ENCODE data around the gene OTOP2. TPM values are rescaled to one million over a fixed set of nuclear protein-coding genes. Genes with fewer than 3 reads are reported as not detected.
"Not testable (repeated sequence)": the region's sequence is repeated elsewhere in the genome, so short reads cannot be mapped to it uniquely, and the experiment has no call there.

The OTOP2 gene
- total RNA-seq, 1 donor from 2014 or later: not detected

DNA sequence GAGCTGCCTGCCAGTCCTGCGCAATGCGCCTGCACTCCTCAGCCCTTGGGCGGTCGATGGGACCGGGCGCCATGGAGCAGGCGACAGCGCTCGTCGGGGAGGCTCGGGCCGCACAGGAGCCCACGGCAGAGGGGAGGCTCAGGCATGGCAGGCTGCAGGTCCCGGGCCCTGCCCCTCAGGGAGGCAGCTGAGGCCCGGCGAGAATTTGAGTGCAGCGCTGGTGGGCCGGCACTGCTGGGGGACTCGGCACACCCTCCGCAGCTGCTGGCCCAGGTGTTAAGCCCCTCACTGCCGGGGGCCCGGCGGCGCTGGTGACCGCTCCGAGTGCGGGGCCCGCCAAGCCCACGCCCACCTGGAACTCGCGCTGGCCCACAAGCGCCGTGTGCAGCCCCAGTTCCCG, 17.1 kb upstream of the OTOP2 start:
- Histone ChIP-seq H3K27me3 (ENCODE audit: control insufficient read depth, insufficient read depth, low read length) (peaks cover 2% of the 10 kb centered on the region), H3K36me3 (ENCODE audit: control insufficient read depth, insufficient read depth, low read length) (no peaks in the 10 kb centered on the region), H3K4me3 (ENCODE audit: low read depth, low read length) (no peak overlapping the region)
- TF ChIP-seq, protein P1, sequence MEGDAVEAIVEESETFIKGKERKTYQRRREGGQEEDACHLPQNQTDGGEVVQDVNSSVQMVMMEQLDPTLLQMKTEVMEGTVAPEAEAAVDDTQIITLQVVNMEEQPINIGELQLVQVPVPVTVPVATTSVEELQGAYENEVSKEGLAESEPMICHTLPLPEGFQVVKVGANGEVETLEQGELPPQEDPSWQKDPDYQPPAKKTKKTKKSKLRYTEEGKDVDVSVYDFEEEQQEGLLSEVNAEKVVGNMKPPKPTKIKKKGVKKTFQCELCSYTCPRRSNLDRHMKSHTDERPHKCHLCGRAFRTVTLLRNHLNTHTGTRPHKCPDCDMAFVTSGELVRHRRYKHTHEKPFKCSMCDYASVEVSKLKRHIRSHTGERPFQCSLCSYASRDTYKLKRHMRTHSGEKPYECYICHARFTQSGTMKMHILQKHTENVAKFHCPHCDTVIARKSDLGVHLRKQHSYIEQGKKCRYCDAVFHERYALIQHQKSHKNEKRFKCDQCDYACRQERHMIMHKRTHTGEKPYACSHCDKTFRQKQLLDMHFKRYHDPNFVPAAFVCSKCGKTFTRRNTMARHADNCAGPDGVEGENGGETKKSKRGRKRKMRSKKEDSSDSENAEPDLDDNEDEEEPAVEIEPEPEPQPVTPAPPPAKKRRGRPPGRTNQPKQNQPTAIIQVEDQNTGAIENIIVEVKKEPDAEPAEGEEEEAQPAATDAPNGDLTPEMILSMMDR (IDR thresholded peaks at IDR 0.05; ENCODE audit: insufficient read depth, low read length, poor library complexity, severe bottlenecking): no peak
- no peak for DNase-seq (ENCODE audit: low read depth)

DNA sequence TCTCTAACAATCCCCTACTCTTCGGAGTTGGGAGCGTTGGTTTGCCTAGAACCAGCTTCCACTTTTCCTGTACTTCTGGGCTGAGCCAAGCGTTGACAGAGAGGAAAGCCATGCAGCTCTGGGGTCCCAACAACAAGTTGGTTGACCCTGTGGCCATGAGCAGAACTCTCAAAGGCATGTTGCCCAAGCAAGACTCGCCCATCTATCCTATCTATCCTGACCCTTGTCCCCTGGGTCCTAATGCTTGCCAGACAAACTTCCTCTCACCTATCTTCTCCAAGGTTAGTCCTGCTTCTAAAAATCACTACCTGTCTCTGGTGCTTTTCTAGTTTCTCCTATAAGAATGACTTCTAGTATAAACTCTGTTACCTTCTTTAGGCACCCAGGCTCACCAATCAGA, 15.0 kb upstream of the OTOP2 start:
- not testable (repeated sequence) for H3K36me3 ChIP-seq (ENCODE audit: control insufficient read depth, insufficient read depth, low read length); H3K27me3 ChIP-seq (ENCODE audit: control insufficient read depth, insufficient read depth, low read length); DNase-seq (ENCODE audit: low read depth); H3K4me3 ChIP-seq (ENCODE audit: low read depth, low read length)

DNA sequence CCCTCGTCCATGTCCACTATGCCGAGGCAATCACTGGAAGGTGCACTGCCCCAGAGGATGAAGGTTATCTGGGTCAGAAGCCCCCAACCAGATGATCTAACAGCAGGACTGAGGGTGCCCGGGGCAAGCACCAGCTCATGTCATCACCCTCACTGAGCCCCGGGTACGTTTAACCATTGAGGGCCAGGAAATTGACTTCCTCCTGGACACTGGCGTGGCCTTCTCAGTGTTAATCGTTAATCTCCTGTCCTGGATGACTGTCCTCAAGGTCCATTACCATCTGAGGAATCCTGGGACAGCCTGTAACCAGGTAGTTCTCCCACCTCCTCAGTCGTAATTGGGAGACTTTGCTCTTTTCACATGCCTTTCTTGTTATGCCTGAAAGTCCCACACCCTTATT, 12.7 kb upstream of the OTOP2 start:
- DNase-seq (ENCODE audit: low read depth); H3K4me3 ChIP-seq (ENCODE audit: low read depth, low read length); H3K36me3 ChIP-seq (ENCODE audit: control insufficient read depth, insufficient read depth, low read length); H3K27me3 ChIP-seq (ENCODE audit: control insufficient read depth, insufficient read depth, low read length): not testable (repeated sequence)

DNA sequence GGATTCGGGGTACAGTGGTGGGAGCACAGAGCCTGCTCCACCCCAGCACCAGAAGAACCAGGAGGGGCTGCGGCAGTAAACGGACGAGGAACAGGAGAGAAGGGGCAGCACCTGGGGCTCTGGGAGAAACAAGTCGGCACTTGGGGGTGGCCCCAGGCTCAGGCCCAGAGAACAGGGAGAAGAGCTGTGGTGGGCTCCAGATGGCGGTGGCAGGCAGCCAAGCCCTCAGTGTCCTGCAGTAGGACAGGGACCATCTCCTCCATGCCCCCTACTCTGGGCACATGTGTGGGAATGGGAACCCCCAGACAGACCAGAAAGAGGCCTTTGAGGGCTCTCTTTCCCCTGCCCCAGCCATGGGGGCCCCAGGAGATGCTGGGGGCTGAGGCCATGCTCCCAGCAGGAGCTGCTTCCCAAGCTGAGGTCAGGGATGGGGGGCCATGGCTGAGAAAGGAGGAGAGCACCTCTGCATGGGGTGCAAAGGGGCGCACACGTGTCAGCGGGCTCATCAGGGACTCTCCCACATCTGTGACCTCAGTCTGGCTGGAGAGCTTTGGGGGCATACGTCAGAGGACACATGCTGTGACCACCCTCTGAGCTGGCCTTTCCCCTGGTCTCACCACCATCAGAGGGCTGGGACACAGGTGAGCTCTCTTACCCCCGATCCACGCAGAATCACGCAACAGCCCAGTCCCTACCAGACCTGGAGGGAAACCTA, 7.8 kb upstream of the OTOP2 start:
- DNase-seq (ENCODE audit: low read depth): no peak
- H3K4me3 ChIP-seq (ENCODE audit: low read depth, low read length): no peak overlapping the region
- no peaks in the 10 kb centered on the region for H3K36me3 ChIP-seq (ENCODE audit: control insufficient read depth, insufficient read depth, low read length)
- TF ChIP-seq, protein P1 (IDR thresholded peaks at IDR 0.05; ENCODE audit: insufficient read depth, low read length, poor library complexity, severe bottlenecking): no peak
- H3K27me3 ChIP-seq (ENCODE audit: control insufficient read depth, insufficient read depth, low read length): peaks cover 27% of the 10 kb centered on the region

DNA sequence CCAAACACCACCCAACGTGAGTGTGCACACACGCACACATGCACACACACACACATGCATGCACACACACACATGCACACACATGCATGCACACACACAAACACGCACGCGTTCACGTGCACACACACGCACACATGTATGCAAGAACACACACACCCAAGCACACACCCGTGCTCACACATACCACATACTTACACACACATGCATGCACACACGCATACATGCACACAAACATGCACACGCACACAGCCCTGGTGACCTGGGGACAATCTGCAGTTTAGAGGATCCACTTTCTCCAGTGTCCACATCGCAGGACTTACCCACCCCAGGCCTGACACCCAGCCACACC, 7.2 kb upstream of the OTOP2 start:
- Histone ChIP-seq H3K4me3 (ENCODE audit: low read depth, low read length) (no peak overlapping the region), H3K36me3 (ENCODE audit: control insufficient read depth, insufficient read depth, low read length) (no peaks in the 10 kb centered on the region), H3K27me3 (ENCODE audit: control insufficient read depth, insufficient read depth, low read length) (peaks cover 32% of the 10 kb centered on the region)
- TF ChIP-seq, protein P1 (IDR thresholded peaks at IDR 0.05; ENCODE audit: insufficient read depth, low read length, poor library complexity, severe bottlenecking): no peak
- DNase-seq (ENCODE audit: low read depth): no peak

DNA sequence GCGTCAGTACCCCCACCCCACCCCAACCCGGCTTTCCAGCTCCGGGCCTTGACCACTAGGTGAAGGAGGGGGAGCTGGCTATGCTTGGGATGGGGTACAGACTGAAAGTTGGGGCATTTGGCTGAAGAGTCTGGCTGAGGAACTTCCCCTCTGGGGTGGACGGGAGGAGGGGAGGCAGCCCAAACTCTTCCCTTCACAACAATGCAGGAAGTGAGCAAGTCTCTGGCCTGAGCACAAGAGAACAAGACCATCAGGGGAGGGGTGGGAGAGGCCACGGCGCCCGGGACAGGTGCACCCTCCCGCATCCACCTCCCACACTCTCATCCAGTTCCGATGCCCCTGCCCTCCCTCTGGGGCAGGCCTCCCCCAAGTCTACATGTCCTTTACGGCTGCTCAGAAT, 6.6 kb upstream of the OTOP2 start:
- no peak for DNase-seq (ENCODE audit: low read depth)
- H3K27me3 ChIP-seq (ENCODE audit: control insufficient read depth, insufficient read depth, low read length): peaks cover 37% of the 10 kb centered on the region
- no peaks in the 10 kb centered on the region for H3K36me3 ChIP-seq (ENCODE audit: control insufficient read depth, insufficient read depth, low read length)
- TF ChIP-seq, protein P1 (IDR thresholded peaks at IDR 0.05; ENCODE audit: insufficient read depth, low read length, poor library complexity, severe bottlenecking): no peak
- H3K4me3 ChIP-seq (ENCODE audit: low read depth, low read length): no peak overlapping the region

DNA sequence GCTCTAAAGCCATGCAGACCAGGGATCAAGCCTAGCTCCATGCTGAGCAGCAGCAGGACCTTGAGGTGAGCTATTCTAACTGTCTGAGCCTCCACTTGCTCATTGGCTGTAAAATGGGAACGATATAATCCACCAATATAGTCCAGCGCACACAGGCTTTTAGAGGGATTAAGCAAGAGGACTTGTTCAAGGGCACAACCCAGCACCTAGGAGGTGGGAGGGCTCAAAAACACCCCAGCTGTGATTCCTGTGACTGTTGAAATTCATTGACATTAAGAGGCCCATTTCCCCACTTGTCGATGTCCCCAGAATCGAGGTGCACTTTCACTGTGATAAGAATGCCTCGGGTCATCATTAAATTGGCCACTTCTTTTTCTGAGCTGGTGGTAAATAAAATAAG, 5.2 kb upstream of the OTOP2 start:
- no peak overlapping the region for H3K4me3 ChIP-seq (ENCODE audit: low read depth, low read length)
- TF ChIP-seq, protein P1 (IDR thresholded peaks at IDR 0.05; ENCODE audit: insufficient read depth, low read length, poor library complexity, severe bottlenecking): no peak
- no peak for DNase-seq (ENCODE audit: low read depth)
- H3K27me3 ChIP-seq (ENCODE audit: control insufficient read depth, insufficient read depth, low read length): peaks cover 52% of the 10 kb centered on the region
- H3K36me3 ChIP-seq (ENCODE audit: control insufficient read depth, insufficient read depth, low read length): no peaks in the 10 kb centered on the region
